C4-2B (cell line): Measurements from ENCODE around the gene KMT2E.

Experiments
- ZFX ChIP-seq: fragments of 450-650 bp; IDR thresholded peaks from 2 replicates; pipeline ENCODE4 v1.6.1; 2017
- TF ChIP-seq, protein P1 (sequence below): fragments of 450-650 bp; conservative IDR thresholded peaks from 2 replicates; pipeline ENCODE4 v1.5.1; 2017; ENCODE audit warnings: mild to moderate bottlenecking

DNA sequence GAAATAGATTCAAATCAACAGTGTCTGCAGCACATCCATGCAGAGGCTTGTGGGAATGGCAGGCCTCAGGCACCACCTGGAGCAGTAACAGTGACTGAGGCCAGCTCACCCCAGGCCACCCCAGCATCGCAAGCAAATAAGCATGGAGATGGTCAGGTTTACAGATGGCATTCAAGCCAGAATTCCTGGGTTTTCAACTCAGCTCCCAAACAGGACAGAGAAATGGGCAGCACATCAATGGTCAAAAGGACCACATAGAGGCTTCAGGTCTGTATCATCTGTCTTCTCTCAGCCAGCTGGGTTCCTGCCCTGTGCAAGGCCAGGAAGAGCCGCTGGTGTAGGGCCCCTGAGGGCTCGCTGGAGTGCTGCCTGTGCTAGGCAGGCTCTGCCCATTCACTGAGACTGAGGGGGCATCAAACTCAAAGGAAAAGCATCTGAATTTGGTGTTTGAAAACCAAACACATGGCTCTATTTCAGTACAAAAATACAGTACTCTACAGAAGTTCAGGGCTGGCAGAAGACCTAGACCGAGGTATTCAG lies 112.5 kb downstream of the KMT2E start:
- TF ChIP-seq, protein P1, sequence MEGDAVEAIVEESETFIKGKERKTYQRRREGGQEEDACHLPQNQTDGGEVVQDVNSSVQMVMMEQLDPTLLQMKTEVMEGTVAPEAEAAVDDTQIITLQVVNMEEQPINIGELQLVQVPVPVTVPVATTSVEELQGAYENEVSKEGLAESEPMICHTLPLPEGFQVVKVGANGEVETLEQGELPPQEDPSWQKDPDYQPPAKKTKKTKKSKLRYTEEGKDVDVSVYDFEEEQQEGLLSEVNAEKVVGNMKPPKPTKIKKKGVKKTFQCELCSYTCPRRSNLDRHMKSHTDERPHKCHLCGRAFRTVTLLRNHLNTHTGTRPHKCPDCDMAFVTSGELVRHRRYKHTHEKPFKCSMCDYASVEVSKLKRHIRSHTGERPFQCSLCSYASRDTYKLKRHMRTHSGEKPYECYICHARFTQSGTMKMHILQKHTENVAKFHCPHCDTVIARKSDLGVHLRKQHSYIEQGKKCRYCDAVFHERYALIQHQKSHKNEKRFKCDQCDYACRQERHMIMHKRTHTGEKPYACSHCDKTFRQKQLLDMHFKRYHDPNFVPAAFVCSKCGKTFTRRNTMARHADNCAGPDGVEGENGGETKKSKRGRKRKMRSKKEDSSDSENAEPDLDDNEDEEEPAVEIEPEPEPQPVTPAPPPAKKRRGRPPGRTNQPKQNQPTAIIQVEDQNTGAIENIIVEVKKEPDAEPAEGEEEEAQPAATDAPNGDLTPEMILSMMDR, result no peak
- TF ChIP-seq ZFX, result no peak
